IPS DF 6.9 (cell line): Measurements from ENCODE around the gene ADCY4.

Source experiments
- DNase-seq: peaks from one replicate; pipeline ENCODE4 v3.0.0-alpha.2; 2013; ENCODE audit warnings: low read depth, low spot score
- H3K27ac ChIP-seq: one replicate; pipeline ENCODE4 v1.5.1; 2013; ENCODE audit warnings: low read length, control low read depth
- H3K27me3 ChIP-seq: 2 replicates; pipeline ENCODE4 v1.6.1; 2013; ENCODE audit warnings: mild to moderate bottlenecking, low read length; ENCODE audit not compliant: control insufficient read depth, insufficient read depth
- H3K36me3 ChIP-seq: 2 replicates; pipeline ENCODE4 v1.6.1; 2013; ENCODE audit warnings: low read length; ENCODE audit not compliant: control insufficient read depth, insufficient read depth
- H3K4me1 ChIP-seq: 2 replicates; pipeline ENCODE4 v1.6.1; 2013; ENCODE audit warnings: low read length; ENCODE audit not compliant: control insufficient read depth, insufficient read depth
- H3K4me3 ChIP-seq: 2 replicates; pipeline ENCODE4 v1.5.1; 2013; ENCODE audit warnings: mild to moderate bottlenecking, low read length
- H3K9me3 ChIP-seq: 2 replicates; pipeline ENCODE4 v1.6.1; 2013; ENCODE audit warnings: low read length, inconsistent platforms; ENCODE audit not compliant: control insufficient read depth, insufficient read depth
- WGBS: extraction: QIAGEN DNeasy Blood & Tissue Kit; methylation state at CpG from one replicate; pipeline ENCODE4 v1.1.7; 2013; ENCODE audit warnings: mixed read lengths, missing lambda C conversion rate; ENCODE audit not compliant: insufficient read length, insufficient coverage; 5-methylcytosine and 5-hydroxymethylcytosine counted together

ADCY4 gene

GRCh38 chr14:24315807-24316596, 18.9 kb downstream of the ADCY4 start:
- no peak for DNase-seq
- Histone ChIP-seq H3K4me1 (no peaks in the 10 kb centered on the region), H3K36me3 (no peaks in the 10 kb centered on the region), H3K27me3 (0 out of 2 replicates have a peak, but pooled peaks cover 4% of the 10 kb centered on the region), H3K9me3 (no peaks in the 10 kb centered on the region), H3K27ac (no peak overlapping the region), H3K4me3 (no peak overlapping the region)
- no CpG with 5 or more reads among the region's 70 CpGs for WGBS

GRCh38 chr14:24315243-24315806, 19.5 kb downstream of the ADCY4 start:
- no CpG with 5 or more reads among the region's 10 CpGs for WGBS
- Histone ChIP-seq H3K27ac (no peak overlapping the region), H3K36me3 (no peaks in the 10 kb centered on the region), H3K27me3 (0 out of 2 replicates have a peak, but pooled peaks cover 4% of the 10 kb centered on the region), H3K9me3 (no peaks in the 10 kb centered on the region), H3K4me1 (peaks cover 2% of the 10 kb centered on the region; the same call in 1 of the 2 replicates), H3K4me3 (no peak overlapping the region)
- DNase-seq = no peak

GRCh38 chr14:24314377-24315193, 20.3 kb downstream of the ADCY4 start:
- Histone ChIP-seq H3K27me3 (0 out of 2 replicates have a peak, but pooled peaks cover 2% of the 10 kb centered on the region), H3K36me3 (no peaks in the 10 kb centered on the region), H3K9me3 (no peaks in the 10 kb centered on the region), H3K4me1 (peaks cover 4% of the 10 kb centered on the region; the same call in 1 of the 2 replicates), H3K4me3 (no peak overlapping the region), H3K27ac (no peak overlapping the region)
- DNase-seq = no peak
- WGBS = no CpG with 5 or more reads among the region's 5 CpGs

- peaks cover 4% of the 10 kb centered on the region; the same call in 1 of the 2 replicates for H3K4me1 ChIP-seq
- 0 out of 2 replicates have a peak, but pooled peaks cover 2% of the 10 kb centered on the region for H3K27me3 ChIP-seq
- H3K36me3 ChIP-seq = no peaks in the 10 kb centered on the region
- no peak overlapping the region for H3K27ac ChIP-seq
- no peak for DNase-seq
- WGBS = no CpG with 5 or more reads among the region's 2 CpGs
- no peaks in the 10 kb centered on the region for H3K9me3 ChIP-seq
- no peak overlapping the region for H3K4me3 ChIP-seq
Observed at GRCh38 chr14:24313913-24314312, 21.0 kb downstream of the ADCY4 start.

- peaks cover 4% of the 10 kb centered on the region; the same call in 1 of the 2 replicates for H3K4me1 ChIP-seq
- H3K27ac ChIP-seq = no peak overlapping the region
- DNase-seq = no peak
- no peaks in the 10 kb centered on the region for H3K27me3 ChIP-seq
- no CpG with 5 or more reads among the region's 9 CpGs for WGBS
- no peaks in the 10 kb centered on the region for H3K9me3 ChIP-seq
- no peaks in the 10 kb centered on the region for H3K36me3 ChIP-seq
- no peak overlapping the region for H3K4me3 ChIP-seq
Observed at GRCh38 chr14:24312736-24313507, 21.9 kb downstream of the ADCY4 start.

GRCh38 chr14:24311837-24312615, 22.8 kb downstream of the ADCY4 start:
- DNase-seq = no peak
- Histone ChIP-seq H3K27me3 (no peaks in the 10 kb centered on the region), H3K9me3 (no peaks in the 10 kb centered on the region), H3K4me1 (peaks cover 4% of the 10 kb centered on the region; the same call in 1 of the 2 replicates), H3K36me3 (no peaks in the 10 kb centered on the region), H3K4me3 (no peak overlapping the region), H3K27ac (no peak overlapping the region)
- WGBS = no CpG with 5 or more reads among the region's 1 CpG

- WGBS = no CpG with 5 or more reads among the region's 99 CpGs
- Histone ChIP-seq H3K9me3 (no peaks in the 10 kb centered on the region), H3K4me3 (peak within 1 kb of the TSS; percentile 45), H3K27me3 (no peaks in the 10 kb centered on the region), H3K36me3 (peaks cover 7% of the 10 kb centered on the region; the same call in 1 of the 2 replicates), H3K4me1 (peaks cover 4% of the 10 kb centered on the region; the same call in 1 of the 2 replicates), H3K27ac (no peak within 1 kb of the TSS)
- DNase-seq = no peak
Observed at GRCh38 chr14:24310646-24311604, 23.9 kb downstream of the ADCY4 start, which contains the start of gene LTB4R. TSS of gene LTB4R (plus strand) at chr14:24311502. CDS start at chr14:24315652, 4,150 bp downstream.

- WGBS = no CpG with 5 or more reads among the region's 5 CpGs
- Histone ChIP-seq H3K9me3 (no peaks in the 10 kb centered on the region), H3K27me3 (no peaks in the 10 kb centered on the region), H3K4me1 (peaks cover 4% of the 10 kb centered on the region; the same call in 1 of the 2 replicates), H3K36me3 (peaks cover 11% of the 10 kb centered on the region; the same call in 1 of the 2 replicates), H3K27ac (no peak overlapping the region), H3K4me3 (no peak overlapping the region; the same call in 1 of the 2 replicates)
- no peak for DNase-seq
Observed at GRCh38 chr14:24310265-24310645, 24.6 kb downstream of the ADCY4 start.
